A673 (cell line): ENCODE measurements around the gene CACNA2D3.

Source experiments
- EZH2 ChIP-seq: fragments of 200-600 bp; sonication (generic); IDR thresholded peaks from 2 replicates; pipeline ENCODE4 v1.6.1; 2017; ENCODE audit warnings: borderline replicate concordance, low read depth, mild to moderate bottlenecking, mixed read lengths, antibody characterized with exemption, low read length; ENCODE audit not compliant: poor library complexity, severe bottlenecking
- TF ChIP-seq, protein P1 (sequence below): fragments of 300-800, 200-600 bp; sonication (generic); conservative IDR thresholded peaks from 2 replicates; pipeline ENCODE4 v1.5.1; 2017; ENCODE audit warnings: low read depth, mild to moderate bottlenecking, antibody characterized with exemption, low read length, moderate library complexity, mixed read lengths

DNA sequence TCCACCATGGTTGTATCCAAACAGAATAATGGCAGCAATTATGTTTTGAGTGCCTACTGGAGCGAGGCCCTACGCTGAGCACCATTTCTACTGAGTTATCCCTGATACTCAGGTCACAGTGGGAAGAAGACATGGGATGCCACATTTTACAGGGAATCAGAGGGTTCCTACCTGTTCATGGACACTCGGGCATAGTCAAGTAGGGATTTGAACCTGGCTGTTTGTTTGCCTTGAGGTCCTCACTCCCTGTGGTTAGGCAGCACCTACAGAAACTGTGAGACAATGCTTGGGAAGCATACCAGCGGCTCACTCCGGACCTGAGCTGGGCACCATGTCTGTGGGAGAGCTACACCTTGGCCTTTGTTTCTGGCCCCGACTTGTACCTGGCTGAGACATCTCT, 415.2 kb downstream of the CACNA2D3 start:
- TF ChIP-seq, protein P1, sequence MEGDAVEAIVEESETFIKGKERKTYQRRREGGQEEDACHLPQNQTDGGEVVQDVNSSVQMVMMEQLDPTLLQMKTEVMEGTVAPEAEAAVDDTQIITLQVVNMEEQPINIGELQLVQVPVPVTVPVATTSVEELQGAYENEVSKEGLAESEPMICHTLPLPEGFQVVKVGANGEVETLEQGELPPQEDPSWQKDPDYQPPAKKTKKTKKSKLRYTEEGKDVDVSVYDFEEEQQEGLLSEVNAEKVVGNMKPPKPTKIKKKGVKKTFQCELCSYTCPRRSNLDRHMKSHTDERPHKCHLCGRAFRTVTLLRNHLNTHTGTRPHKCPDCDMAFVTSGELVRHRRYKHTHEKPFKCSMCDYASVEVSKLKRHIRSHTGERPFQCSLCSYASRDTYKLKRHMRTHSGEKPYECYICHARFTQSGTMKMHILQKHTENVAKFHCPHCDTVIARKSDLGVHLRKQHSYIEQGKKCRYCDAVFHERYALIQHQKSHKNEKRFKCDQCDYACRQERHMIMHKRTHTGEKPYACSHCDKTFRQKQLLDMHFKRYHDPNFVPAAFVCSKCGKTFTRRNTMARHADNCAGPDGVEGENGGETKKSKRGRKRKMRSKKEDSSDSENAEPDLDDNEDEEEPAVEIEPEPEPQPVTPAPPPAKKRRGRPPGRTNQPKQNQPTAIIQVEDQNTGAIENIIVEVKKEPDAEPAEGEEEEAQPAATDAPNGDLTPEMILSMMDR, result no peak
- no peak for TF ChIP-seq EZH2
